ENCODE data around the gene LDB2.

LDB2 gene

DNA sequence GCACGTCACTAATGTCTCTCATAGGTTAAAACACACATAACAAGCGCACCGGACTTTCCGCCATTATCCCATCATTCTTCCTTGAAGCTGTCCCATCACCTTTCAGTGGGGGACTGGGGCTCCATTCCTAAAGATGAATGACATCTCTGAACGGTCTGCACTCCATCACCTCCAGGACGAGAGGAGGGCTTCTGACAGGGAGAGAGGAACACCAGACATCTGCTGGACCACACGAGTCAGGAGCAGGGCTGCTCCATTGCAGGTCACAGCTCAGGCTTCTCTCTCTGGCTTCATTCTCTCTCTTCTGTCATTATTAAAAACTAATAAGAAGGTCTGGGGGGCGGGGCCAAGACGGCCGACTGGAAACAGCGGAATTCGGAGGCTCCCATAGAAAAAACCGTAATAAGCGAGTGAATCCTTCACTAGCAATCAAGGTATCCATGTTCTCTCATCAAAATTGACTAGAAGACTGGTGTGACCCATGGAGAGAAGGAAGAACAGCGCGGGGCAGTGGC is 289.8 kb downstream of the LDB2 start:
- TF ChIP-seq ZBTB7A (IDR thresholded peaks at IDR 0.05; ENCODE audit: low read depth) (no peak), EGR1 (IDR thresholded peaks at IDR 0.05) (no peak), YY1 (IDR thresholded peaks at IDR 0.05; ENCODE audit: low read depth) (no peak), FOXM1 (IDR thresholded peaks at IDR 0.05; ENCODE audit: borderline replicate concordance, low read depth) (no peak), EP300 (IDR thresholded peaks at IDR 0.05; ENCODE audit: borderline replicate concordance) (no peak), CEBPB (IDR thresholded peaks at IDR 0.05) (no peak), CREB1 (IDR thresholded peaks at IDR 0.05; ENCODE audit: low read depth) (no peak), RAD21 (IDR thresholded peaks at IDR 0.05; ENCODE audit: low read depth) (no peak), TAF1 (IDR thresholded peaks at IDR 0.05; ENCODE audit: low read depth) (no peak)
- TF ChIP-seq, protein P1, sequence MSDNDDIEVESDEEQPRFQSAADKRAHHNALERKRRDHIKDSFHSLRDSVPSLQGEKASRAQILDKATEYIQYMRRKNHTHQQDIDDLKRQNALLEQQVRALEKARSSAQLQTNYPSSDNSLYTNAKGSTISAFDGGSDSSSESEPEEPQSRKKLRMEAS (IDR thresholded peaks at IDR 0.05): no peak
- TF ChIP-seq, protein P2, sequence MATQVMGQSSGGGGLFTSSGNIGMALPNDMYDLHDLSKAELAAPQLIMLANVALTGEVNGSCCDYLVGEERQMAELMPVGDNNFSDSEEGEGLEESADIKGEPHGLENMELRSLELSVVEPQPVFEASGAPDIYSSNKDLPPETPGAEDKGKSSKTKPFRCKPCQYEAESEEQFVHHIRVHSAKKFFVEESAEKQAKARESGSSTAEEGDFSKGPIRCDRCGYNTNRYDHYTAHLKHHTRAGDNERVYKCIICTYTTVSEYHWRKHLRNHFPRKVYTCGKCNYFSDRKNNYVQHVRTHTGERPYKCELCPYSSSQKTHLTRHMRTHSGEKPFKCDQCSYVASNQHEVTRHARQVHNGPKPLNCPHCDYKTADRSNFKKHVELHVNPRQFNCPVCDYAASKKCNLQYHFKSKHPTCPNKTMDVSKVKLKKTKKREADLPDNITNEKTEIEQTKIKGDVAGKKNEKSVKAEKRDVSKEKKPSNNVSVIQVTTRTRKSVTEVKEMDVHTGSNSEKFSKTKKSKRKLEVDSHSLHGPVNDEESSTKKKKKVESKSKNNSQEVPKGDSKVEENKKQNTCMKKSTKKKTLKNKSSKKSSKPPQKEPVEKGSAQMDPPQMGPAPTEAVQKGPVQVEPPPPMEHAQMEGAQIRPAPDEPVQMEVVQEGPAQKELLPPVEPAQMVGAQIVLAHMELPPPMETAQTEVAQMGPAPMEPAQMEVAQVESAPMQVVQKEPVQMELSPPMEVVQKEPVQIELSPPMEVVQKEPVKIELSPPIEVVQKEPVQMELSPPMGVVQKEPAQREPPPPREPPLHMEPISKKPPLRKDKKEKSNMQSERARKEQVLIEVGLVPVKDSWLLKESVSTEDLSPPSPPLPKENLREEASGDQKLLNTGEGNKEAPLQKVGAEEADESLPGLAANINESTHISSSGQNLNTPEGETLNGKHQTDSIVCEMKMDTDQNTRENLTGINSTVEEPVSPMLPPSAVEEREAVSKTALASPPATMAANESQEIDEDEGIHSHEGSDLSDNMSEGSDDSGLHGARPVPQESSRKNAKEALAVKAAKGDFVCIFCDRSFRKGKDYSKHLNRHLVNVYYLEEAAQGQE (IDR thresholded peaks at IDR 0.05; ENCODE audit: low read depth): no peak

DNA sequence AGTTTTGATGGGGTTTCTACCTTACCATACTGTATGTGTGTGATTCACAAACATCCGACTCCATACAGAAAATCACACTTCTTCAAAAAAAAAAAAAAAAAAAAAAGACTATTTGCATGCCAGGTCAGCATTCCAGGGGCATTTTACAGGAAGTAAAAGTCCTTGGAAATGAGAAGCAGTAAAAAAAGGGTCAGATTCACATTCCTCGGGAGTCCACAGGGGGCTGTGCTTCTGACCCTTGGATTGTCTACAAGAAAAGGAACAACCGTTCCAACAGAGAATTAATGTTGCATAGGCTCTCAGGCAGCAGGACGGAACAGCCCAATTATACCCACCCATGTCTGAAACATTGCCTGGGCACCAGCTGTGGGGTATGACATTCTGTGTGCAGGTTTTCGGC is 290.3 kb downstream of the LDB2 start:
- TF ChIP-seq ZBTB7A (IDR thresholded peaks at IDR 0.05; ENCODE audit: low read depth) (no peak), RAD21 (IDR thresholded peaks at IDR 0.05; ENCODE audit: low read depth) (no peak), CEBPB (IDR thresholded peaks at IDR 0.05) (no peak), EGR1 (IDR thresholded peaks at IDR 0.05) (no peak), FOXM1 (IDR thresholded peaks at IDR 0.05; ENCODE audit: borderline replicate concordance, low read depth) (no peak), TAF1 (IDR thresholded peaks at IDR 0.05; ENCODE audit: low read depth) (no peak), NFIC (IDR thresholded peaks at IDR 0.05) (no peak), CREB1 (IDR thresholded peaks at IDR 0.05; ENCODE audit: low read depth) (no peak), YY1 (IDR thresholded peaks at IDR 0.05; ENCODE audit: low read depth) (no peak), EP300 (IDR thresholded peaks at IDR 0.05; ENCODE audit: borderline replicate concordance) (no peak), TCF12 (IDR thresholded peaks at IDR 0.05; ENCODE audit: low read depth) (no peak)
- TF ChIP-seq, protein P1 (IDR thresholded peaks at IDR 0.05): no peak
- TF ChIP-seq, protein P3, sequence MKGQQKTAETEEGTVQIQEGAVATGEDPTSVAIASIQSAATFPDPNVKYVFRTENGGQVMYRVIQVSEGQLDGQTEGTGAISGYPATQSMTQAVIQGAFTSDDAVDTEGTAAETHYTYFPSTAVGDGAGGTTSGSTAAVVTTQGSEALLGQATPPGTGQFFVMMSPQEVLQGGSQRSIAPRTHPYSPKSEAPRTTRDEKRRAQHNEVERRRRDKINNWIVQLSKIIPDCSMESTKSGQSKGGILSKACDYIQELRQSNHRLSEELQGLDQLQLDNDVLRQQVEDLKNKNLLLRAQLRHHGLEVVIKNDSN (IDR thresholded peaks at IDR 0.05): no peak
- TF ChIP-seq, protein P2 (IDR thresholded peaks at IDR 0.05; ENCODE audit: low read depth): no peak

DNA sequence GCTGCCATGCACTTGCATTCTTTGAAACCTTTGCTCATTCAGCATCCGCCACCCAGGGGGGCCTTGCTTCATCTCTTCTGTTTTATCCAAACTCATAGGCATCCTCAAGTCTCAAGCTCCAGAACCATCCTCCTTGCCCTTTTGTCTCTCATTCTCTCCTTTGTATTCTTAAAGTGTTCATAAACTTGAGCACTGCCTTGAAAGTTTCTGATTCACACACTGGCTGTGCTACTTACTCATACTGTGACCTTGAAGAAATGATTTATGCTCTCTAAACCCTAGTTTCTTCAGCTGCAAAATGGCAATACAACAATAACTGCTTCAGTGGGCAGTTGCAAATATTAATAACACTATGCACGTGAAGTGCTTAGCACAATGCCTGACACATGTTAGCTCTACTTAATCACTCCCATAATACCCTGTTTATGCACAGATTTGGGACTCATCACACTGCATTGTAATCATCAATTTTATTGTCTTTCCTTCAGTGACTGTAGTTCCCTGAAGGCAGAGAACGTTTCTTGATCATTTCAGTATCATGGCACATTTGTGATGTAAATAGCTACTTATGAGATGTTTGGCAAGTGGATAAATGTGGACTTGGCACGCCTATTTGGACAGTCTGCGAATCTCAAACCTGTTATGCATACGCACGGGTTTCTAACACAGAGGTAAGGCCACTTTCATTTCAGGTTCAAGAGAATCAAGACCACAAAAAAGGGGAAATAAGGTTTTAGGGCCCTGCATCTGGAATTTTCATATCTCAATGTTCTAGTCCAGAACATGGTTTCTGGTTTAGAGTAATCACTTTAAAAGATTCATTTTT is 291.0 kb downstream of the LDB2 start:
- TF ChIP-seq EGR1 (IDR thresholded peaks at IDR 0.05) (no peak), TCF12 (IDR thresholded peaks at IDR 0.05; ENCODE audit: low read depth) (no peak)
- TF ChIP-seq, protein P3 (IDR thresholded peaks at IDR 0.05): no peak

DNA sequence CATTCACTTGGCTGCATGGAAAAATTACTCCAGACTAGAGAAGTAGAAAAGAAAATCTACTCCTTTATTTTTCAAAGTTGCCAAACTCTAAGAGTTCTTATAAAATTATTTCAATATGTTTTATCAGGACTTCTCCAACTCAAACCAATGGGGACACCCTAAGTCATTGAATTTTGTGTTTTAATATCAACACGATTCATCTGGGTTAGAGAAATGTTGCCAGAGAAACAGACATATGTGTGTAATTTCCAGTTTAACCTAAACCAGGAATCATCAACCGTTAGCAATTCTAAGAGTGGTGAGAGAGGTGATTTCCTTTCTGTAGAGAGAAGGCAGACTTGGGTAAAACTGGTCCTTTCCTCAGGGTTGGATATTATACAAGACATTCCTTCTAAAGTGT is 291.8 kb downstream of the LDB2 start:
- TF ChIP-seq, protein P3 (IDR thresholded peaks at IDR 0.05): no peak
- TF ChIP-seq EP300 (IDR thresholded peaks at IDR 0.05; ENCODE audit: borderline replicate concordance): no peak
- TF ChIP-seq CREB1 (IDR thresholded peaks at IDR 0.05; ENCODE audit: low read depth): no peak
- TF ChIP-seq EGR1 (IDR thresholded peaks at IDR 0.05): no peak
- TF ChIP-seq, protein P1 (IDR thresholded peaks at IDR 0.05): no peak
- TF ChIP-seq, protein P2 (IDR thresholded peaks at IDR 0.05; ENCODE audit: low read depth): no peak
- no peak for TF ChIP-seq CEBPB (IDR thresholded peaks at IDR 0.05)
- no peak for TF ChIP-seq TAF1 (IDR thresholded peaks at IDR 0.05; ENCODE audit: low read depth)
- no peak for TF ChIP-seq NFIC (IDR thresholded peaks at IDR 0.05)
- no peak for TF ChIP-seq ZBTB7A (IDR thresholded peaks at IDR 0.05; ENCODE audit: low read depth)
- no peak for TF ChIP-seq TEAD4 (IDR thresholded peaks at IDR 0.05)
- TF ChIP-seq FOXM1 (IDR thresholded peaks at IDR 0.05; ENCODE audit: borderline replicate concordance, low read depth): no peak
- TF ChIP-seq YY1 (IDR thresholded peaks at IDR 0.05; ENCODE audit: low read depth): no peak
- TF ChIP-seq TCF12 (IDR thresholded peaks at IDR 0.05; ENCODE audit: low read depth): no peak
- TF ChIP-seq RAD21 (IDR thresholded peaks at IDR 0.05; ENCODE audit: low read depth): no peak
